SJCRH30 (cell line): Measurements from ENCODE around the gene BCL2. TPM values are rescaled to one million over a fixed set of nuclear protein-coding genes. Genes with fewer than 3 reads are reported as not detected.

ENCODE experiments used
- DNase-seq, 2 experiments: peaks; one replicate each; pipeline ENCODE4 v3.0.0-alpha.2; 2015 to 2020
- H3K27ac ChIP-seq: fragments of 250-450 bp; sonication (Bioruptor Pico); 2 replicates; pipeline ENCODE4 v1.5.1; 2020; ENCODE audit warnings: mild to moderate bottlenecking, moderate library complexity
- H3K27me3 ChIP-seq: fragments of 250-450 bp; sonication (Bioruptor Pico); 2 replicates; pipeline ENCODE4 v1.5.1; 2020; ENCODE audit warnings: mild to moderate bottlenecking, moderate library complexity
- H3K36me3 ChIP-seq: fragments of 250-450 bp; sonication (Bioruptor Pico); 2 replicates; pipeline ENCODE4 v1.5.1; 2020; ENCODE audit warnings: mild to moderate bottlenecking, moderate library complexity
- H3K4me1 ChIP-seq: fragments of 250-450 bp; sonication (Bioruptor Pico); 2 replicates; pipeline ENCODE4 v1.5.1; 2020; ENCODE audit warnings: mild to moderate bottlenecking, moderate library complexity
- H3K4me3 ChIP-seq: fragments of 250-450 bp; sonication (Bioruptor Pico); 2 replicates; pipeline ENCODE4 v1.5.1; 2020; ENCODE audit warnings: mild to moderate bottlenecking, moderate library complexity
- H3K9me3 ChIP-seq: fragments of 250-450 bp; sonication (Bioruptor Pico); replicated peaks from 2 replicates; pipeline ENCODE4 v1.5.1; 2020; ENCODE audit warnings: mild to moderate bottlenecking, moderate library complexity
- total RNA-seq: library from RNA; depleted of rRNA; stranded (reverse); fragments of >200 nt; shearing (Covaris generic); gene quantifications from 2 replicates; pipeline ENCODE4 v1.2.3, GENCODE V29; 2014

BCL2 gene
- total RNA-seq, 1 experiment from 2014 or later: 6.8 TPM

DNA sequence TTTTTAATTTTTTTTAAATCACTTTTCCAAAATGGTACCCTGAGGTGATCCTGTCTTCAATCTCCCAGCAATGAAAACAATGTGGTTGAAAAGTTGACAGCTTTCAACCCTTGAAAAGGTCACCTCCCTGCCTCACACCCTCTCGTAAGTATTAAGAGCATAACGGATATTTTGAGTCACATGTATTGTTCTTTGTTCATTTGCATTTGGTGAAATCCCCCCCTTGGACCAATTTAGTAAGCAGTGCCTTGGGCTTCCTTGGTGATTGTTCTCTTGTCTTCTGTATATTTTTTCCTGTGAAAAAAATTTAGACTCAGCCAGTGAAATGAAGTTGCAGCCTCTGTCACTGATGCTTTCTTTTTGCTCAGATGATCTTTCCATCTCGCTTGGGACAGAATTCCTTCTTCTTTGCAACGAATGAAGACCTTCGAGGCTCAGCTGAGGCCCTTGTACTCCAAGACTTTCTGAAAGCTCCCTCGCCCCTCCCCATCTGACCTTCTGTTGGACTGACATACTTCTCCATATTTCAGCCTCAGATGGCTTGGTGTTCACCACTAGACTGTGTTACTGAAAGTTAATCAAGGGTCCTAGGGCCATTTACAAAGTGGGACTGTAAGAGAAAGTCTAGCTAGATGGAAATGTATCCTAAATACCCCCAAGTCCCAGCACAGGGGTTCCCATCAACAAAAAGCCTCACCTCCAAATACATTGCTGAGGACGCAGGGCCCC, 158.4 kb downstream of the BCL2 start:
- no peaks in the 10 kb centered on the region for H3K9me3 ChIP-seq
- H3K4me3 ChIP-seq: no peak overlapping the region
- H3K4me1 ChIP-seq: no peaks in the 10 kb centered on the region
- no peaks in the 10 kb centered on the region for H3K27me3 ChIP-seq
- no peak for DNase-seq
- no peaks in the 10 kb centered on the region for H3K36me3 ChIP-seq
- no peak overlapping the region for H3K27ac ChIP-seq

DNA sequence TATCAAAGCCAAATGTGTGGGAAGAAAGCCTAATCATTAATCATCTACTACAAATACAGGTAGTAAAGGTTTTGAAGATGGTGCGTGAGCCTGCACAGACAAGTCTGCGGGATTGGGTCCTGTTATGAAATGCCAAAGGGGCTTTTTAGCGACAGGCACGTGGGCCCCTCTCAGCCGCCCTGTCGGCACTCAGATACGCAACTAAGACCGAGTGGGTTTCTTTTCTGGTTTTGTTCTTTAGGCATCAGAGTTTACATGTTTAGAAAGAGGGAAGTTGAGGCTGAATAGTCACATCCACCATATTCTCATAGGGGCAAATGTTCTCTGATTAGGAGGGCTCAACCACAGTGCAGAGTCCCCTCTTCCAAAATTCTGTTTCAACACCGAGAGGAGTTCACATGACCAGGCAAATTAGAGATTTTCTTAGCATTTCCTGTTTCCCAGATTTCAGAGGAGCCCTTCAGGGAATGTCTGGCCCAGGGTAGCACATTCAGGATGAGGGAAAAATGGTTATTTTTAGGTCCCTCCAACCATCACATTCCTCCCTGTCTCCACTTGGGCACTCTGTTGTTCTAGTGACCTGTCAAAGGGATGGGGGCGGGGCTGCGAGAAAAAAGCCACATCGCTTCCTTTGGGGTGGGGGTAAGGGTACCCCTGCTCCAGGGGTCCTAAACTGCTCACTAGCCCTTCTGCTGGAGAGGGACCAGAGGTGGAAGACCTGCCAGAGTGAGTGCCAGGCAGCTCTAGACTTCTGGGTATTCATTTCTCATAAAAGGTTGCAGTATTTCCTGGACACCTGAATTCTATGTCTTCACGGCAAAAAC, 159.2 kb downstream of the BCL2 start:
- Histone ChIP-seq H3K27me3 (no peaks in the 10 kb centered on the region), H3K4me3 (no peak overlapping the region), H3K4me1 (no peaks in the 10 kb centered on the region), H3K36me3 (no peaks in the 10 kb centered on the region), H3K9me3 (no peaks in the 10 kb centered on the region), H3K27ac (no peak overlapping the region)
- no peak for DNase-seq

DNA sequence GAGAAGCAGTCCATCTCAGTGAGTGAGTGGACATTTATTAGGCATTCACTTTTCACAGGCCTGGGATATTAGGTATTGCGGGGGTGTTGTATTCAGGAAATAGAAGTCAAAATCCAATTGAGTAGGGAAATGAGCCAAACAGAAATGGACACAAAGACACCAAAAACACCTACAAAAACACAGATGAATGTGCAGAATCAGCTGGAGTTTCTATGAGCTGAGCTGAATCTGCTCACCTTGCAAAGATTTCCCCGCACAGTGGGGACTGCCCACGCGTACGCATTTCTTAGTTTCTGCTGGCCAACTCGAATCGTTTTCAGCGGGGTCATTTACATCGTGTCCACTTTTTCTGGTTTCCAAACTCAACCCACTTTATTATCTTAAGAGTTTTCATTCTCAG, 160.0 kb downstream of the BCL2 start:
- no peak for DNase-seq
- no peaks in the 10 kb centered on the region for H3K4me1 ChIP-seq
- no peaks in the 10 kb centered on the region for H3K27me3 ChIP-seq
- no peak overlapping the region for H3K27ac ChIP-seq
- no peaks in the 10 kb centered on the region for H3K9me3 ChIP-seq
- H3K36me3 ChIP-seq: no peaks in the 10 kb centered on the region
- no peak overlapping the region for H3K4me3 ChIP-seq

DNA sequence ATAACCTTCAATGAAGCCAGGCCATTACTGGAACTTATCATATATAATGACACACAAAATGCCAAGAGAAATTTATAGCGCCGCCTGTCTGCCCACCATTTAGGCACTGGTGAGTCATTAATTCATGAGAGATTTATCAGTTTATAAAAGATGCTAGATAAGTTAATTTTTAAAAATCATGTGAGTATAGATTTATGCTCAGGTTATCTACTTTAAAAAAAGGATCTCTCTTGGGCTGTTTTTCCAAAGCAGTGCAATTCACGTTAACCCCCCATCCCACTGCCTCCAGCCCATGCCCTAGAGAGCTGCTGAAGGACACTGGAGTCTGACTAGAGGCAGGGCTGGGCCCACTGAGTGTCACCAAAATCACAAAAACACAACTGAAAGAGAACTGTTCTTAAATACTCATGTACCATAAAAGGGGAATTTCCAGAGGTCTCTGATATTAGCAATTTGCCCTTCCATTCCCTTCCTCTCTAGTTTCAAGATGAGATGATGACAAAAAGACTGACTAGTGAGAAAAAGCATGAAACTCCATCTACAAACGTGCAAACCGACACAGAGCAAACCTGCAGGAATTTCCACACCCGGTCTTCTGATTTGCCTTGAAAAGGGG, 160.8 kb downstream of the BCL2 start:
- Histone ChIP-seq H3K9me3 (no peaks in the 10 kb centered on the region), H3K4me1 (no peaks in the 10 kb centered on the region), H3K27ac (no peak overlapping the region), H3K27me3 (no peaks in the 10 kb centered on the region), H3K36me3 (no peaks in the 10 kb centered on the region), H3K4me3 (no peak overlapping the region)
- no peak for DNase-seq

DNA sequence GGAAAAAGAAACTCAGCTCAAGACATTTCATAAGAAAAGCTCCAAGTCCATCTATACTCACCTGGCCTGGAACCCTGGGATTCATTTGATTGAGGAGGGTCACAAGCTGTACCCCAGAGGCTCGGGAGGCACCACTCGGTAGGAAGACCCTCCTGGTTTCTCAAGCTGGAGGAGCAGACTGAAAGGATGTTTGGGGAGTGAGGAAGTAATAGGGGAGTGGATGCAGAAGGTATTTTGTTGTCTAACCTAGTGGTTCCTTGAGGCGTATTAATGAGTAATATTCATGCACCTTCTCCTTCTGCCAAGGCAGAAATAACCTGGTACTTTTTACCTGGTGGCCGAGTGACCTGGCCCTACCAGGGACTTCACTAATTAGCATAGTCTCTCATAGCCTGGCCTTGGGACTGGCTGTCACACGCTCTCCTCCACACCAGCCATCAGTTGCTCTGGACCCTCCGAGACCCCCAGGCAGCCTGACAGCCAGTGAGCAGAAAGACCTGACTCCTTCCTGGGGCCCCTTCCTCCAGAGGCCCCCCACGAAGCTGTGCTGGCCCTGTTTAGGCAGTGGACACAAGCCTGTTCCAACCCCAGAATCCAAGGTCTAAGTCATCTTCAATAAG, 161.4 kb downstream of the BCL2 start:
- no peaks in the 10 kb centered on the region for H3K4me1 ChIP-seq
- H3K36me3 ChIP-seq: no peaks in the 10 kb centered on the region
- DNase-seq: no peak
- no peaks in the 10 kb centered on the region for H3K27me3 ChIP-seq
- H3K4me3 ChIP-seq: no peak overlapping the region
- H3K27ac ChIP-seq: no peak overlapping the region
- no peaks in the 10 kb centered on the region for H3K9me3 ChIP-seq

DNA sequence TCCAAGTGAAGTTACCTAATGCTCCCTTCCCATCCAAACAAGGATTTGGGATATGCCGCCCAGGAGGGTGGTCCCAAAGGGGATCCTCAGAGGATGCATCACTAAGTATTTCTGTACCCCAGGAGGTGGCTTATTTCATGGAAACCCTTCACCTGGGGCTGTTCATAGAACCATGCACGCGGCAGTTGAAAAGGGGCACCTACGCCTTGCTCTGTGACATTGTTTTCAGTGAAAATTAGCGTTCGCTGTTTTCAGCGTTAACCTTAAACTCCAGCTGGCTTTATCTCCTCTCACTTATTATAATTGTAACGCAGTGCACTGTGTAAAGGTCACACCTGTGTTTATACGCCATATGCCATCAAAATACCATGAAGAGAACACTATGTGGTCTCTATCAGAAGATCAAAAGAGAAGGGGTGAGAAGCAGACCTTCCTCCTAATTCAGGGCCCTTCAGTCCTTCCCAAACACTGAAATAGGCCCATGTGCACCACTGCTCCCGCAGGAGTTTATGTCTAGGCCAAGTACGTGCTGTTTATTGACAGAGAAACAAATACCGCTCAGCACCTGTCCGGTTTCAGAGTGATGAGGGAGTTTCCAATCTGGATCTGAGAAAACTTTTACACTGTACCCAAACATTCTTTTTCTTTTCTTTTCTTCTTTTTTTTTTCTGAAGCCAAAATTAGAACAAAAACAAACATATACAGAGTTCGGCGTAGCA, 162.1 kb downstream of the BCL2 start:
- H3K36me3 ChIP-seq: no peaks in the 10 kb centered on the region
- no peak for DNase-seq
- no peaks in the 10 kb centered on the region for H3K4me1 ChIP-seq
- no peaks in the 10 kb centered on the region for H3K27me3 ChIP-seq
- H3K27ac ChIP-seq: no peak overlapping the region
- no peak overlapping the region for H3K4me3 ChIP-seq
- H3K9me3 ChIP-seq: no peaks in the 10 kb centered on the region

DNA sequence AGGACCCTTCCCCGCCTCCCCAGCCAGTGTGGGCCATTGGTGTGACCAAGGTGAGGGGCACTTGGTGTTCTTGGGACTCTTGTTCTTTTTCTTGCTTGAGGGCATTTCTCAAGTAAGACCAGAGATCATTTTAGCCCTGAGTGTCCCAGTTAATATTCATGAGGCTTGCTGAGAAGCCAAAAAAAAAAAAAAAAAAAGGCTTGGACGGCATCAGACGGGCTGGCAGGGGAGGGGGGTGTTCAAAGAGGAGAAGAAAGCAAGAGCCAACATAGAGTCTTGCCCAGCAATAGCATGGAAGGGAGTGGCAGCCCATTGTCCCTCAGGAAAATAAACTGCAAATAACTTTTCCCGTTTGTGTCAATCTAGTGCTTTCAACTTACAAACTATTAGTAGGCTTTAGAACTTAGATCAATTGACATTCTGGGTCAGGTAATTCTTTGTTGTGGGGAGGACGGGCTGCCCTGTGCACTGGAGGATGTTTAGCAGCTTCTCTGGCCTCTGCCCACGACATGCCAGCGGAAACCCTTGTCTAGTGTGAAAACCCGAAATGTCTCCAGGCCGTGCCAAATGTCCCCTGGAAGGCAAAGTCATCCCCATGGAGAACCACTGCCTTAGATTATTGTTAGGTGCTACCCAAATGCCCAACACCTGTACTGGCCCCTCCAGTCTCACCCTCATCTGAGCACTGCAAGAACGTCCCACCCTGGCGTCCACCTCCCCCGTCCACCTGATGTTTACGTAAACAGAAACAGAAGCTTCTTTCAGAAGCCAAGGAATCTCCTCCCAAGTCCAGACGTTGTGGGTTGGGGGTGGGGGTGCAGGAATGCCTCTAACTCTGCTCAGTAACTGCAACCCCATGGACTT, 163.4 kb downstream of the BCL2 start:
- Histone ChIP-seq H3K9me3 (no peaks in the 10 kb centered on the region), H3K27ac (no peak overlapping the region), H3K27me3 (no peaks in the 10 kb centered on the region), H3K4me1 (no peaks in the 10 kb centered on the region), H3K4me3 (no peak overlapping the region), H3K36me3 (no peaks in the 10 kb centered on the region)
- no peak for DNase-seq

DNA sequence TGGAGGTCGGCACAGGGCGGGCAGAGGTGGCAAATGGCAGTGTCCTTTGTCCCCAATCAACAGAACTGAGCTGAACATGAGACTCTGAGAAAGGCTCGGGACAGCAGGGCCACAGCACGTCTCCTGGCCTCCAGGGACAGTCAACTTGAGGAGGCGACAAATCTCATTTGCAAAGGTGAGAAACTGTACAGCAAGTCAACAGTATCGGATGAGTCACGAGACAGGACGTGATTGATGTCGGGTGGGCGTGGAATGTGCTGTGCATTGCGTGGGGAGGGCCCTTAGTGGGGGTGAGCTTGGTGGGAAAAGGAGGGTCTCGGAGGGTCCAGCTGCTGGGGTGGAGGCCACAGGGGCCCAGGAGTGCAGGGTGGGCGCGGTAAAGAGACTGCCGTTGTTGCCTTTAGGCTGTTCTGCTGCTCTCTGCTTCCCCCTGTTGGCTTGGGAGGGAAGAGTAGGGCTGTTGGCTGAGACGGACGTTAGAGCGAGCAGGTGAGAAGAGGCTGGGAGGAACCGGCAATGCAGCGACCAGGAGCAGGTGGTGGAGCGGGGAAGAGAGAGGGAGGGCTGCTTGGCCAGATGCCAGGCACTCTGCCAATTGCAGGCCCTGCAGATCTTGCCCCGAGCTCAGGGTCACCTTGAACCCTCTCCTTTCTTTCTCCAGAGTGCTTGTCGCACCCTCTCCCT, 164.3 kb downstream of the BCL2 start:
- Histone ChIP-seq H3K36me3 (no peaks in the 10 kb centered on the region), H3K27ac (no peak overlapping the region), H3K9me3 (no peaks in the 10 kb centered on the region), H3K4me1 (no peaks in the 10 kb centered on the region), H3K4me3 (no peak overlapping the region), H3K27me3 (no peaks in the 10 kb centered on the region)
- DNase-seq: peak; percentile 59 to 81

DNA sequence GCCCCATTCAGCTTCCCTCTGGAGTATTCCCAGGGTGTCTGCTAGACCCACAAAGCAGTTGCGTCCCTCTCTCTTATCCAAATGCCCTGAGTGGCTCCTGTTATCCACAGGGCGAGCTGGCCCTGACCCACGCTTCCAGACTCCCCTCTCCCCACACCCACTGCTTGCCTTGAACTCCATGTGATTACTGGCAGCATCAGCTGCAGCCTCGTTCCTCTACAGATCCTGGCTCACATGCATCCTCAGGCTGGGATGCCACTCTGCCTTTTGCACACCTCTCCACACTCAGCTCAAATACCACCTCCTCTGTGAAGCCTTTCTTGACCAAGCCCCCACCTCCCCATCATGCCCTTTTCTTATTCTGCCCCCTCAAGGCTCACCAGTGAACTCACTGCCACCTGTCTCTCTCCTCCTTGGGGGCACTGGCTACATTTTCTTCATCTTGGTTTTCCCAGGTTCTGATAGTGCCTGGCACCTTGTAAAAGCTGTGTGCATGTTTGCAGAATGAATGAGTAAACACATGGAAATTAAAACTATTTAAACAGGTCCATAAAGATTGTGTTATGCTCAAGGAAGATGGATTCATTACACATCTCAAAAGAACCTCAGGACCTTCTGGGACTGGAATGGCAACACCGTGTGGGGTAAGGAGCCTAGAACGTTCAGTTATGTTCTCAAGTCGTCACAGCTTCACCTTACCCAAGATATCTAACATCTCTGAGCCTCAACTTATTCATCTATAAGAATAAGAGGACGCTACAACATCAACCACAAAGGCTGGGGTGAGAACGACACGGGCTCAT, 165.0 kb downstream of the BCL2 start:
- Histone ChIP-seq H3K36me3 (no peaks in the 10 kb centered on the region), H3K9me3 (no peaks in the 10 kb centered on the region), H3K4me3 (no peak overlapping the region), H3K27me3 (no peaks in the 10 kb centered on the region), H3K4me1 (no peaks in the 10 kb centered on the region), H3K27ac (no peak overlapping the region)
- no peak for DNase-seq

DNA sequence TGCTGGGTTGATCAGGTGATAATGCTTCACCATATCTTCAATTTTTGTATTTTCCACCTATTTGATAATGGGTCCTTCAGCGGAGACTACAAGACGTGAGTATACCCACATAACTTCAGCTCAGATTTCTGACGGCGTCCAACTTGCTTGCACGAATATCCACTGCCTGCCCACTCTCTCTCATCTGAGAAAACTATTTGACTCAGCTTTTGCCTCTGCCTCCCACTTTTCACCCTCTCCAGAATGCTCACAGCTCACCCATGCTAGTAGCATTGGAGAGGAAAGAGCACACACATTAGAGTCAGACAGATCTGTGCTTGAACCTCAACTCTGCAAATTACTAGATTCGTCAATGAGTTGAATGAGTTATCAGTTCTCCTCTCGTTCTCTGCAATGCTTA, 166.8 kb downstream of the BCL2 start:
- no peaks in the 10 kb centered on the region for H3K9me3 ChIP-seq
- no peak for DNase-seq

DNA sequence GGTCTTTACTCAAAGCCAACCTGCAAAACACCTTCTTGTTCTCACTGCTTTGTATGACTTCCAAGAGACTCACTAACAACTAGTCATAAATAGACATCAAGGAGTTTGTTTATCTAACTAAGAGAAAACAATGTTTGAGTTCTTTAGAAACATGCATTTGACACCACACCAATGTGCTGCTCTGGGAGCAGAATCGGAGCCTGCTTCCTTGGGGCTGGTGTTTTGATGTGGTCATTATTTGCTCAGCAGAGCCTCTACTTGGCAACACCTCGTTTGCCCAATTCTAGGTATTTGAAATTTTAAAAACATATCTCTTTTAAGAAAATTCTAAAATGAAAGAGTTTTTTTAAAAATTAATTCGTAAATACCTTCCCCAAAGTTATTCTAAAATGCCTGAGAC, 167.5 kb downstream of the BCL2 start:
- H3K4me3 ChIP-seq: no peak overlapping the region
- no peaks in the 10 kb centered on the region for H3K36me3 ChIP-seq
- DNase-seq: no peak
- H3K27me3 ChIP-seq: no peaks in the 10 kb centered on the region
- H3K27ac ChIP-seq: no peak overlapping the region
- H3K9me3 ChIP-seq: no peaks in the 10 kb centered on the region
- 0 out of 2 replicates have a peak, but pooled peaks cover 2% of the 10 kb centered on the region for H3K4me1 ChIP-seq

More for the DNA sequence above, 166.8 kb downstream of the BCL2 start:
- no peak overlapping the region for H3K4me3 ChIP-seq
- H3K36me3 ChIP-seq: no peaks in the 10 kb centered on the region
- H3K27me3 ChIP-seq: no peaks in the 10 kb centered on the region
- H3K27ac ChIP-seq: no peak overlapping the region
- H3K4me1 ChIP-seq: 0 out of 2 replicates have a peak, but pooled peaks cover 1% of the 10 kb centered on the region

DNA sequence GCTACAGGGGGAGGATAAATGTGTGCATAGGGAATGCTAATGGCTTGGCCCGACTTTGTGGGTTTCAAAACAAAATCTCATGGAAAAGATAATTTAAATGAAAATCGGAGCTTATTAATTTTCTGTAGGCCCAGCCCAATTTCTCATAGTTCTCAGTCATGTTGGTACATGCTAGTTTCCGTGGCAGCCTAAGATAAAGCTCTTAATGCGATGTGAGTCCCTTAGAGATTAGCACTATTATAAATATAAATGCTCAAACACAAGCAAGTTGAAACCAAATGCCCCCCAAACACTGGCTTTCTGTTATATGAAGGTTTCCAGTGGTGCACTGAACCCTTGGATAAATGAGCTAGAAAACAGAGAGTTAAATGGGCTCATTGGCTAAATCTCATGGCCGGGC, 168.0 kb downstream of the BCL2 start:
- Histone ChIP-seq H3K27me3 (no peaks in the 10 kb centered on the region), H3K27ac (no peak overlapping the region), H3K9me3 (no peaks in the 10 kb centered on the region), H3K4me1 (0 out of 2 replicates have a peak, but pooled peaks cover 2% of the 10 kb centered on the region), H3K36me3 (no peaks in the 10 kb centered on the region), H3K4me3 (no peak overlapping the region)
- DNase-seq: no peak
